Activated gamma-delta T cell (primary cell): ENCODE data around the gene EPS8L2.

Experiments
- DNase-seq: peaks from one replicate; lab custom pipeline; 2025; lab: John Stamatoyannopoulos, UW

EPS8L2 gene

DNA sequence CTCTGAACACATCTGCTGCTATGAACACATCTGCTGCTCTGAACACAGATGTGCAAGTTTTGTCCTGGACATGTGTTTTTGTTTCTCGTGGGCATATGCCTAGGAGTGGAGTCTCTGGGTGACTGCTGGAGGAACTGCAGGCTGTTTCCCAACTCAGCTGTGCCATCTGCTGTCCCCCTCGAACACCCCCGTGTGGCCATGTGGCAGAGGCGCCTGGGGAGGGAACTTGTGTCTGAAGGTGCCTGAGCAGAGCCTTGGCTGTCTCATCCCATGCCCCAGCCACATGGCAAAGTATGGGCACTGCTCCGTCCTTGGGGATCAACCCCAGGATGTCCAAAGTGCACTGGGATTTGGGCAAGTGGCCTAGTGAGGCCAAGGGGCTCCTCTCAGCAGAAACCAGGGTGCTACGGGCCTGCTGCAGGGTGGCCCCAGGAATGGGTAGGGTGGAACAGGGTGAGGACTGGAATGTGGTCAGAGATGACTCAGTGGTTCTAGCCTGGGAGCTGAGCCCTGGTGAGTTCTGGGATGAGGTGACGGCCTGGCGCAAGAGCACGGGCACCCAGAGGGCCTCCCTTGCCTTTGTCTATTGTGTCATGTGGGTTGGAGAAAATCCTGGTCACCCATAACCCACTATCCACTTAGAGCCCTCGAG is 56.5 kb downstream of the EPS8L2 start:
- DNase-seq, result no peak

DNA sequence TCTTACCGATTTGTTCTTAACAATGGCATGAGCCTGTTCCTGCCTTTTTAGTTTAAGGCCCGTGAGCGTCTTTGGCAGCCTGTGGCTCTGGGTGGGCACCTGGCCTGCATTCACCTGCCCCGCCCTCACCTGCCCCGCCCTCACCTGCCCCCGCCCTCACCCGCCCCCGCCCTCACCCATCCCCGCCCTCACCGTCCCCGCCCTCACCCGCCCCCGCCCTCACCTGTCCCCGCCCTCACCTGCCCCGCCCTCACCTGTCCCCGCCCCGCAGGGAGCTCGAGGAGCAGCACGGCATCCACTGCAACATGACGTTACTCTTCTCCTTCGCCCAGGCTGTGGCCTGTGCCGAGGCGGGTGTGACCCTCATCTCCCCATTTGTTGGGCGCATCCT is 57.0 kb downstream of the EPS8L2 start:
- DNase-seq, result no peak

DNA sequence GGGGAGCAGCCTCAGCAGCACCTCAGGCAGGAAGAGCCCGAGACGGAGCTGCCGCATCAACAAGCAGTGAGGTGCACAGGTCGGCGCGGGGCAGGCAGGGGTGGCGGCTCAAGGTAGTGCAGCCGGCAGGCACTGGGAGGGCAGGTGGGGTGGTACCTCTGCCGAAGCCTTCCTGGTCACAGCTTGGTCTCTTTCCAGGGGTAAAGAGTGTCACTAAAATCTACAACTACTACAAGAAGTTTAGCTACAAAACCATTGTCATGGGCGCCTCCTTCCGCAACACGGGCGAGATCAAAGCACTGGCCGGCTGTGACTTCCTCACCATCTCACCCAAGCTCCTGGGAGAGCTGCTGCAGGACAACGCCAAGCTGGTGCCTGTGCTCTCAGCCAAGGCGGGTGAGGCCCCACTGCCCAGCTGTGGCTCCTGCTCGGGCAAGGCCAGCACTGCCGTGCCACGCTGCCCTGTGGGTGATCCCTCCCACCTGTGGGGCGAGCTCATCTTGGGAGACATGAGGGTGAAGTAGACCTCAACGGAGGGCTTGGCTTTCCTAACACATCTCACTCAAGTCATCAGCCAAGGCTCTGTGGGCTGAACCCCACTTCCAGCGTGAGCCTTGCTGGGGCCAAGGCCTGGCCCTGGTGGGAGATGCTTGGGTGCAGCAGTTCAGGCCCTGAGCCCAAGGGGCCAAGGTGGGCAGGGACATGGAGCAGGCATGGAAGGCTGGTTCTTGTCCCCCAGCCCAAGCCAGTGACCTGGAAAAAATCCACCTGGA is 57.7 kb downstream of the EPS8L2 start:
- DNase-seq, result no peak

DNA sequence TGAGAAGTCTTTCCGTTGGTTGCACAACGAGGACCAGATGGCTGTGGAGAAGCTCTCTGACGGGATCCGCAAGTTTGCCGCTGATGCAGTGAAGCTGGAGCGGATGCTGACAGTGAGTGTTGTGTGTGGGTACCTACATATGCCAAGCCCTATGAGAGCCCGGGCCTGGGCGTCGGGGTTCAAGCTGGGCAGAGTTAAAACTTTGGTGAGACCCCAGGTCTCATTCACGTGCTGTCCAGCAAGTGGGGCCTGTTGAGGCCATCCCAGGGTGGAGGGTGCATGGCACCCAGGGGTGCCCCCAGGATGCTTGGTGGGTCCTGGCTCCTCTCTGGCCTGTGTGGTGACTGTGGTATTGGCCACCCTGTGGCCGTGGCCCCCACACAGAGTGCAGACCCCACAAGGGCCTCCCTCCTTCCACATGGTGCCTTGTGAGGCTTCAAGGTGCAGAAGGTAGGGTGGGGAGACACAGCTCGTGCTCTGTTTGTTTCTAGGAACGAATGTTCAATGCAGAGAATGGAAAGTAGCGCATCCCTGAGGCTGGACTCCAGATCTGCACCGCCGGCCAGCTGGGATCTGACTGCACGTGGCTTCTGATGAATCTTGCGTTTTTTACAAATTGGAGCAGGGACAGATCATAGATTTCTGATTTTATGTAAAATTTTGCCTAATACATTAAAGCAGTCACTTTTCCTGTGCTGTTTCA is 58.4 kb downstream of the EPS8L2 start:
- no peak for DNase-seq

DNA sequence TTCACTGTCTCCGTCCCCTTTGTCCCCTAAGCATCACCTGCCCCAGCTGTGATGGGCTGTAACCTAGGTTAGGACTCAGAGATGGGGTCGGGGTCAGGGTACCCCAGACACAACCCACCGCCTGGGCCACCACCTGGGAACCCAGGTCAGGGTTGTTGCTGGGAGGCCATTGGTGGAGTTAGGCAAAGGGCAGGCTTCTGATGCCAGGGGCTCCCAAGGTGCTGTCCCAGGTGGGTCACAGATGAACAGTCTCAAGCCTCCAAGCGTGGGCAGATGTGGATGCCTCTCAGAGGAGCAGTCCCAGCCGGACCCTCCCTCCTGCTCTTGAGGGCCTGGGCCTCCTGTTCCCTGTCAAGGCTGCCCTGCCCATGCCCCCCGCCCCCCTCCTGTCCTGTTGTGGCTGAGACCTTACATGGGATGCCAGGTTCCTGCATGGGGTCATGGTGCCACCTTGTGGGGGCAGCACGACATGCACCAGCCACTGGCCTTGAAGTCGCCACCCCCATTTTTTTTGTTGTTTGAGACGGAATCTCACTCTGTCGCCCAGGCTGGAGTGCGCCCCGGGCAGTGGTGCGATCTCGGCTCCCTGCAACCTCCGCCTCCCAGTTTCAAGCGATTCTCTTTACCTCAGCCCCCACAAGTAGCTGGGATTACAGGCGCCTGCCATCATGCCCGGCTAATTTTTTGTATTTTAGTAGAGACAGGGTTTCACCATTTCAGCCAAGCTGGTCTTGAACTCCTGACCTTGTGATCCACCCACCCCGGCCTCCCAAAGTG is 59.2 kb downstream of the EPS8L2 start:
- no peak for DNase-seq

DNA sequence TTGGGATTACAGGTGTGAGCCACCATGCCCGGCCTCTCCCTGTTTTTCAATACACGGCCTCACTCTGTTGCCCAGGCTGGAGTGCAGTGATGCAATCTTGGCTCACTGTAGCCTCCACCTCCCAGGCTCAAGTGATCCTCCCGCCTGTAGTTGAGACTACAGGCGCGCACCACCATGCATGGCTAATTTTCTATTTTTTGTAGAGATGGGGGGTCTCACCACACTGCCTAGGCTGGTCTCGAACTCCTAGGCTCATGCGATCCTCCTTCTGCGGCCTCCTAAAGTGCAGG is 59.7 kb downstream of the EPS8L2 start:
- DNase-seq, result no peak

DNA sequence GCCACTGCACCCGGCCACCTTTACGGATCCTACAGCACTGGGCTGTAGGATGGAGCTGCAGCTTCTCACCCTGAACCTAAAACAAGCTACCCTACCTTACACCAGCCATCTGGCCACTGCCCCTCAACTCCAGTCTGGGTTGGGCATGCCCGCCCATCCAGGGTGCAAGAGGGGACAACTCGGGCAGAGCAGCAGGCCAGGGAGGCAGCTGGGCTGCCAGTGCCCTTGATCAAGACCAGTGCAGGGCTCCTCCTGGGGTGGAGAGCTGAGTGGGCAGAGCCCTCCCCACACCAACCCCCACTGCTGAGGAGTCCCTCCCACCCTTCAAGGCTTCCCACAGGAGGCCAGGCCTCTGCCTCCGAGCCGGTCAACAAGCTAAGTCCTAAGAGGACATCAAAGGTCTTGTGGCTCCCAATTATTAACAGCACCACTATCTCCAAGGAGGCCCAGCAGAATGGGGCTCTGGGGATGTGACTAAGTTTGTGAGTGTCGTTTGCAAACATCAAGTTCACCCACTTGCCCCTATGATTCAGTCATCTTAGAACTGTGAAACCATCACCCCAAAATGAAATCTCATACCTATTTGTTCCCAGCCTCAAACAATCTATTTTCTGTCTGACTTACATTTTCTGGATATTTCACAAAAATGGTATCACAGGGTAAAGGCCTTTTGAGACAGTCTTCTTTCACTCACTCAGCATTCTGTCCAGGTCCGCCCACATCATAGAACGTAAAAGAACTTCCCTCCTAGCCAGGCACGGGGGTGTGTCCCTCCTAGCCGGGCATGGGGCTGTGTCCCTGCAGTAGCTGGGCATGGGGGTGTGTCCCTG is 60.3 kb downstream of the EPS8L2 start:
- DNase-seq, result no peak

DNA sequence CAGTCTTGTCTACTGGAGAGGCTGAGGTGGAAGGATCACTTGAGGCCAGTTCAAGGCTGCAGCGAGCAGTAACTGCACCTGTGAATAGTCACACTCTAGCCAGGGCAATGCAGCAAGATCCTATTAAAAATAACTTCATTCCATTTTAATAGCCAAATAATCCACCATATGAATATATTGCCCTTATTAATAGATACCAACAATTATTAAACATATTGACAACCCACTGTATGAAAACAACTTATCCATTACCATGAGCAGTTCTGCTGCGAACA is 60.8 kb downstream of the EPS8L2 start:
- DNase-seq, result no peak

DNA sequence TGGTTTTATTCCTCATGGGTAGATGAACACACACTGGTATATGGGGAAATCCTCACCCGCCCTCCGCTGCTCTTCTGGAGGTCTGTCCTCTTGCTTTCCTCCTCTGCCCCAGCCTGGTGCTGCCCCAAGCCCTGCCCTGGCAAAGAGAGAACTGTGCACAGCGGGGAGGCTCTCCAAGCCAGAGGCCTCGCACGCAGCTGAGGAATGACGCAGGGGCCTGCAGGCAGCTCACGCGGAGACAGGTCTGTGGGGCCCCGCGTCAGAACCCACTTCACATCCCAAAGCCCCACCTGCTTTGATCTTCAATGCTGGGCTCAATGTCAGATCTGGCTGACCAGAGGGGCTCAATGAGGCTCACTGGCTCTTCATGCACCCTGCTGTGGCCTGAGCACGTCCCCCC is 61.2 kb downstream of the EPS8L2 start:
- DNase-seq, result no peak

DNA sequence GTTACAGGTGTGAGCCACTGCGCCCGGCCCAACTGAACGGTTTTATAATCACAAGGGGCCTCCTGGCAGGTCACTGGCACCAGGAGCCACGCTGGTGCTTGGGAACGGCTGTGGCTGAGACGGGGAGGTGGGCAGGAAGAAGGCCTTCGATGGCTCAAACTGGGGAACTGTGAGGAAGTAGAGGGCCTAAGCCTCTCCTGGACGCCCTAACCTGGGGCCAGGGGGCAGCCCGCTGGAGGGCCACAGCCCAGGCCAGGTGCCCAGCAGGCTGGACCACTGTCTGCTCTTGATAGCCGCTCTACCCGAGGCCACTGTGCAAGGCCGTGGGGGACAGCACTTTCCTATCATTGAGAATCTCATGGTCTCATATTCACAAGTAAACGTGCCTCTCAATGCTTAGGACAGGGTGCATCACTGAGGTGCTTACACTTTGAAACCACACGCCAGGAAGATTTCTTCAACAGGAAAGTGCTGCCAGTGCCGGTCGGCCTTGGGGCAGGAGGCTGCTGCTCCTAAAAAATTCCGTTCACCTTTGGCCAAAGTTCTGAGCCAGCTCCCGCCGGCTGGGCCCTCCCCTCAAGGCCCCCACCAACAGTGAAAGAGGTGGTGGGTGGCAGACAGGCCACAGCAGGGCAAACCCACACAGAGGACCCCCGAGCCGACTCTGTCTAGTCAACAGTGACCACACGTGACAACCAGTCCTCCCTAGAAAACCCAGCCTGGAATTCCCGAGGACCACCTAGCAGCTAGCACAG is 64.0 kb downstream of the EPS8L2 start:
- DNase-seq, result no peak

DNA sequence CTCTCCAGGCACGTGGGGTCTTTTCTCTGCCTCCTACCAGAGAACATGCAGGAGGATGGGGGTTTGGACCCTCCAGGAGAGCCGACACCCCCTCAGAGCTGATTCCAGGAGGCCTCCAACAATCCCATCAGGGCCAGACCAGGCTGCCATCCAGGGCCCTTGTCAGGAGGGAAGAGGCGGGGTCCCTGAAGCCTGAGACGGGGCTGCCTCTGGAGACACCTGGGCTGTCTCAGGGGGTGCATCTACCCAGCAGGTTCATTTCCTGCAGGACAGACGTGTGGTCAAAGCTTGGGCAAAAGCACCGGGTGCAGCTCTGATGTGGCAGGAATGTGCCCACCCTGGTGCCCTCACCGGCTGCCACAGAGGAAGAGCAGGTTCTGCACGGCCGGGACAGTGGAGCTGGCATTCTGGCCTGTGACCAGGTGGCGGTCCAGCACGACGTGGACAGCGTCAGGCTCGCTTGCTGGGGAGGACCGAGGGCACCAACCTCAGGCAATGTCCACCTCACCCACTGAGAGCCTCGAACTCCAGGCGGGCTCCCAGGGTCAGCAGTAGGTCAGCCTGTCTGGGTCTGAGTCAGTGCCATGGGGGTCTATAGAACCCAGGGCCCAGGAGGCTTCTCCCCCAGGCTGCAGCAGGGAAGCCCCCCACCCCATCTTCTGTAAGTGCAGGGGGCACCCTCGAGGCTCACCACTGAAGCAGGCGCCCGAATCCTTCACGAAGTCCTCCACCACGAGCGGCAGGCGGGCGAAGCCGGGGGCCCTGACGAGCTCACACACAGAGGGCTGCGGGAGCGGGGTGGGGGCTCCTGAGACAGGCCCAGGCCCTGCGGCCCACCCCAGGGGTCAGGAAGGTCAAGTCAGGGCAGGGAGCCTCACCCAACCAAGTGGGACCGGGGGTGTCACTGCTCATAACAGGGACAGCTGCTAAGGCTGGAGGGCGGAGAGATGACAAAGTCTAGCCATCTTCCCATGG is 64.9 kb downstream of the EPS8L2 start:
- no peak for DNase-seq

DNA sequence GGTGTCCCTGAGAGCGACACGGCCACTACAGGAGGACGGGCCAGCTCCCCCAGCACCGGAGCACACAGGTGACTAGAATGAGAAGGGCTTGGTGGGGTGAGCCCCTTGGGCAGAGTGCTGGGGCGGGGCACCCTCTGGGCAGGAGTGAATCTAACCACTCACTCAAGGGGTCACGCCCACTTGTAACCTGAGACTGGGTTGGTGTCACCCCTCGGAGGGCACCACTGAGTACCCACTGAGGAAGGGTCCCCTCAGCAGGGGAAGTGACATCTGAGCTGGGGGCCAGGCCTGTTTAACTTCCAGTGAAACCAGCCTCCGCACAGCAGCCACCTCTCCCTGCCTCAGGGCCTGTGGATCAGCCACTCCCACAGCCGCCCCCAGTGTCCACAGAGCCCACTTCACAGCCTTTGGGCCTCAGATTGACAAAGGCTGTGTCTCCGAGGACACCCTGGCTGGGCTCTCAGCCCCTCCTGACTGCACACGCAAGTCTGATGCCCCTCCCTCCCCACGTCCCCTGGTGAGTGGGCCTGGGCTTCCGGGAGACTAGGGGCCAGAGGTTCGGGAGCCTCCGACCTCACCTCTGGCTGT is 65.7 kb downstream of the EPS8L2 start:
- DNase-seq, result no peak

DNA sequence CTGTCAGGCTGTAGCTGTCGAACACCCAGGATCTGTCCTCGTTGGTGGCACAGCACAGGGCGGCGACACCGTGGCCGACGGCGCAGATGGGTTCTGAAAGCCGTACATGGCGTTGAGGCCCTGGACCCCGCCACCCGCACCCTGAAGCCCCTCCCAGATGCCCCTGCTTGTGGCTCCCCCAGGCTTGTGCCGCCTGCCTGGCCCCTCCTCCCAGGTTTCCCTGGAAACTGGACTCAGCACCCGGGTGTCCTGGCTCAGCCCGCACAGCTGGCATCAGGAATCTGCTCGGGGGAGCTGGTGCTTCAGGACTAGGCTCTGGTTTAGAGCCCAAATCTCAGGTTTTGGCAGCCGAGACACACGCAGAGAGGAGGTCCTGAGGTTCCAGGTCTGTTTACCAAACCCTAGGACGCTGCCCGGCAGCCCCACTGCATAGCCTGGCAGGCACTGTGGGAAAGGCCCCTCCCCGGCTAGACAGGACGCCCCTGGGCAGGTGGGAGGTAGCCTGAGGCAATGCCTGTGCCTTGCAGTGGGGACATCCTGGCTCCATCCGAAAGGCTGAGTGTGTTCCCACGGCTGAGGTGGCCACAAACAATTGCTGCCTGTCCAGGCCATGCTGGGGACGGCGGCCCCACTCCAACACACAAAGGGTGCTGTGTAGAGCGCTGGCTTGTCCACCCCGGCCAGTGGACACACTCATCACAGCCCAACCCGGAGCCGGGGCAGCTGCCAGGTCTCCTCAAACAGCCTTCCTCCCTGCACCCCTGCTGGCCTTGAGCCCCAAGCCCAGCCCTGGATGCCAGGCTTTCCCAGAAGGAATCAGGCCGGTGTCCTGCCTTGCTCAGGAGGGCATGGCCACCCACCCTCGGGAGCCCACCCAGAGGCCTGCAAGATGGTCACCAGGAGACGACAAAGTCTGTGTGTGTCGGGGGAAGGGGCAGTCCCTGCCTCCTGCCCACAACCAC is 66.7 kb downstream of the EPS8L2 start:
- DNase-seq, result no peak

DNA sequence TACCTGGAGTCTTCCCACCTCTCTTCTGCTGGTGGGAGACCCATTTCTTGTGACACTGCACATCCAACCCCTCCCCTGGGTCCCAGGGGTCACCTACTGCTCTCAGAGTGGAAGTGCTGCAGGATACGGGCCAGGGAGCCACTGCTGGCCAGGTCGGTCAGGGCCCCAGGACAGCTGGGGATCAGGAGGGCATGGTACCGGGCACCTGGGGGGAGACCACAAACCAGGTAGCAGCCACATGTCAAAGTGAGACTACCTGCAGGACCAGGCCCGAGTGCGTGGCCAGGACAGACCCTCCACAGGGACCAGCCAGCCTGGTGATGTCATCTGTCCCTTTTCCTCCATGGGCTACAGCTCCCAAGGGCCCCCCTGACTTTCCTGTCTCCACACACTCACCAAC is 67.4 kb downstream of the EPS8L2 start:
- DNase-seq, result no peak

DNA sequence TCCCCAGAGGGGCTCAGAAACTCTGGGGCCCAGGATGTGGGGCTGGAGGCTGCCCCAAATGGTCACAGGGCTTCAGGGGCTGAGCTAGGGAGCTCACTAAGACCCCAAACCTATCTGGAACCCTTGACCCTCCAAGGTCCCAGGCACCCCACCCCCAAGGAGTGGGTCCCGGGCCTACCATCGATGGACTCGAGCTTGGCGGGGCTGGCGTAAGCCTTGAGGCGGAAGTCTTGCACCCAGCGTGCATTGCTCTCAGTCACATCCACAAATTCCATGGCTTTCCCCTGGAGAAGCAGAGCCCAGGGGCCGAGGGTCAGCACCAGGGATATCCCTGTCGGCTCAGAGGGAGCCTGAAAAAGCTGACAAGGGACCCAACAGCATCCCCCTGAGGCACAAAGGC is 67.8 kb downstream of the EPS8L2 start:
- no peak for DNase-seq

DNA sequence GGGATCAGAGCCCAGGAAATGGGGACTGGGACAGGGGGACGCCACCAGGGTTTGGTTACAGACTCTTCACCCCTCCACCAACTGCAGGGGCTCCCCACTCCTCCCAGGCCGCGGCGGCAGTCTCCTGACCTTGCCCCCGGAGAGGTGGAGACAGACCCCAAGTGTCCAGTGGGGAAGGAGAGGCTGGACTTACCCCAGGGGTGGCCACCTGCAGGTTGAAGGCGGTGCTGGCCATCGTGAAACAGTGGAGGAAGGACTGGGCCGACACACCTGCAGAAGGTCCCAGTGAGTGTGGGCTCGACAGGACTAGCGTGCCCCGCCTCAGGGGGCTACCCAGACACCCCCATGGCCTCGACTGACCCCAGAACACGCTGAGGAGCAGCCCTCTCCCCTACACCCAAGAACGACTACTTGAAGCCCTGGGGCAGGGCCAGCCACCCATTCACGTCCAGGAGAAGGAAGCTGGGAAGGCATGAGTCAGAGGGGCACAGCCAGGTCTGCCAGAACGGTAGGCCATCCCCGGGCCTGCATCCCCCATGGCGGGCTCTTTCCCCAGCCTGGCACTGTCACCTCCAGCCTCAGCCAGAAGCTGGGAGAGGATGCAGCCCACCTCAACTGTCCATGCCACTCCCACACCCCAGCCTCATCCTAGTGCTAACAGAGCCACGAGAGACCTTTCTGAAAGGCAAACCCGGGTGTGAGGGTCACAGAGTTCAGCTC is 69.0 kb downstream of the EPS8L2 start:
- no peak for DNase-seq

DNA sequence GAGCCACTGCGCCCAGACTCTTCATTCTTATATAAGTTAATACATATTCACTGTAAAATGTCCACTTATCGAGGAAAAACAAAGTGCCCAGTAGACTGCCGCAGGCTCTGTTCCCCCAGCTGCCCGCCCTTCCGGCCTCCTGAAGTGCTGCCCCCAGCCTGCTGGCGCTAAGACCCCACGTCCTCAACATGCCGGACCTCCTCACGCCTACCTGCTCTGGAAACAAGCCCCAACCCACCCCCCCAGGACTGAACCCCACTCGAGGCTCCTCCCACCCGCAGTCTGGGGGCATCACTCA is 70.2 kb downstream of the EPS8L2 start:
- DNase-seq, result no peak
